Measurements from ENCODE around the gene FRYL.
"Not testable (repeated sequence)": the region's sequence is repeated elsewhere in the genome, so short reads cannot be mapped to it uniquely, and the experiment has no call there.

The FRYL gene

GRCh38 chr4:48683784-48684666, 96.1 kb downstream of the FRYL start:
- Histone ChIP-seq H3K27ac (ENCODE audit: low read depth, low read length, poor library complexity, severe bottlenecking) (peak overlapping the region; percentile 44), H3F3A (ENCODE audit: insufficient read depth, low read length) (no peaks in the 10 kb centered on the region), H3K9ac (ENCODE audit: low read length) (no peak overlapping the region), H3K36me3 (ENCODE audit: insufficient read depth, low read length) (peaks cover 8% of the 10 kb centered on the region; the same call in 1 of the 2 replicates), H4K20me1 (ENCODE audit: insufficient read depth, low read length) (no peaks in the 10 kb centered on the region), H3K27me3 (ENCODE audit: insufficient read depth, low read length) (no peaks in the 10 kb centered on the region), H2AFZ (ENCODE audit: low read length) (no peak overlapping the region), H3K79me2 (ENCODE audit: insufficient read depth, low read length) (peaks cover 49% of the 10 kb centered on the region), H3K4me3 (ENCODE audit: low read depth, low read length, poor library complexity, severe bottlenecking) (no peak overlapping the region), H3K4me1 (ENCODE audit: insufficient read depth, low read length, severe bottlenecking) (peaks cover 37% of the 10 kb centered on the region), H3K9me2 (ENCODE audit: low read depth, low read length) (no peaks in the 10 kb centered on the region), H3K9me3 (ENCODE audit: low read length) (no peaks in the 10 kb centered on the region), H3K4me2 (ENCODE audit: low read length) (no peak overlapping the region)
- TF ChIP-seq EZH2 (IDR thresholded peaks at IDR 0.05; ENCODE audit: borderline replicate concordance, low read length) (no peak), CTCF (IDR thresholded peaks at IDR 0.05; ENCODE audit: low read length) (no peak)

DNA sequence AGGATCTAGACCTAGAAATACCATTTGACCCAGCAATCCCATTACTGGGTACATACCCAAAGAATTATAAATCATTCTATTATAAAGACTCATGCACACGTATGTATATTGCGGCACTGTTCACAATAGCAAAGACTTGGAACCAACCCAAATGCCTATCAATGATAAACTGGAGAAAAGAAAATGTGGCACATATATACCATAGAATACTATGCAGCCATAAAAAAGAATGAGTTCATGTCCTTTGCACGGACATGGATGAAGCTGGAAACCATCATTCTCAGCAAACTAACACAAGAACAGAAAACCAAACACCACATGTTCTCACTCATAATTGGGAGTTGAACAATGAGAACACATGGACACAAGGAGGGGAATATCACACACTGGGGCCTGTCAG, 97.2 kb downstream of the FRYL start:
- H3K79me2 ChIP-seq (ENCODE audit: insufficient read depth, low read length): peaks cover 44% of the 10 kb centered on the region
- not testable (repeated sequence) for H3K9me2 ChIP-seq (ENCODE audit: low read depth, low read length)

GRCh38 chr4:48681856-48682255, 98.2 kb downstream of the FRYL start:
- Histone ChIP-seq H3K36me3 (ENCODE audit: insufficient read depth, low read length) (peaks cover 8% of the 10 kb centered on the region; the same call in 1 of the 2 replicates), H3K79me2 (ENCODE audit: insufficient read depth, low read length) (peaks cover 46% of the 10 kb centered on the region), H3K27ac (ENCODE audit: low read depth, low read length, poor library complexity, severe bottlenecking) (no peak overlapping the region), H3K4me2 (ENCODE audit: low read length) (no peak overlapping the region), H3K9me3 (ENCODE audit: low read length) (no peaks in the 10 kb centered on the region; the same call in 1 of the 2 replicates), H2AFZ (ENCODE audit: low read length) (no peak overlapping the region), H3K27me3 (ENCODE audit: insufficient read depth, low read length) (no peaks in the 10 kb centered on the region), H3K9ac (ENCODE audit: low read length) (no peak overlapping the region), H3K9me2 (ENCODE audit: low read depth, low read length) (no peaks in the 10 kb centered on the region), H3K4me1 (ENCODE audit: insufficient read depth, low read length, severe bottlenecking) (peaks cover 25% of the 10 kb centered on the region), H4K20me1 (ENCODE audit: insufficient read depth, low read length) (no peaks in the 10 kb centered on the region), H3F3A (ENCODE audit: insufficient read depth, low read length) (no peaks in the 10 kb centered on the region), H3K4me3 (ENCODE audit: low read depth, low read length, poor library complexity, severe bottlenecking) (no peak overlapping the region)
- TF ChIP-seq EZH2 (IDR thresholded peaks at IDR 0.05; ENCODE audit: borderline replicate concordance, low read length): no peak
- peak; percentile 38; the same call in 1 of the 2 replicates for TF ChIP-seq CTCF (IDR thresholded peaks at IDR 0.05; ENCODE audit: low read length)

More for the DNA sequence above, 97.2 kb downstream of the FRYL start:
- H3F3A ChIP-seq (ENCODE audit: insufficient read depth, low read length); H3K27ac ChIP-seq (ENCODE audit: low read depth, low read length, poor library complexity, severe bottlenecking); H3K27me3 ChIP-seq (ENCODE audit: insufficient read depth, low read length); H3K9ac ChIP-seq (ENCODE audit: low read length); H4K20me1 ChIP-seq (ENCODE audit: insufficient read depth, low read length); H3K4me2 ChIP-seq (ENCODE audit: low read length); H3K9me3 ChIP-seq (ENCODE audit: low read length); H3K36me3 ChIP-seq (ENCODE audit: insufficient read depth, low read length); H3K4me3 ChIP-seq (ENCODE audit: low read depth, low read length, poor library complexity, severe bottlenecking); H2AFZ ChIP-seq (ENCODE audit: low read length): not testable (repeated sequence)
- peaks cover 33% of the 10 kb centered on the region for H3K4me1 ChIP-seq (ENCODE audit: insufficient read depth, low read length, severe bottlenecking)

Measured in OCI-LY1 (cell line).